Hepatocyte (in vitro differentiated cells): ENCODE measurements around the gene CCL17.

Experiments
- CTCF ChIP-seq: fragments of 200-600 bp; sonication (generic); IDR thresholded peaks from 2 replicates; pipeline ENCODE4 v1.5.1; 2016; ENCODE audit warnings: antibody characterized with exemption, mild to moderate bottlenecking; ENCODE audit not compliant: poor library complexity
- EZH2 ChIP-seq: fragments of 200-600 bp; sonication (generic); IDR thresholded peaks from 2 replicates; pipeline ENCODE4 v1.6.1; 2016; ENCODE audit warnings: antibody characterized with exemption, mild to moderate bottlenecking, borderline replicate concordance

DNA sequence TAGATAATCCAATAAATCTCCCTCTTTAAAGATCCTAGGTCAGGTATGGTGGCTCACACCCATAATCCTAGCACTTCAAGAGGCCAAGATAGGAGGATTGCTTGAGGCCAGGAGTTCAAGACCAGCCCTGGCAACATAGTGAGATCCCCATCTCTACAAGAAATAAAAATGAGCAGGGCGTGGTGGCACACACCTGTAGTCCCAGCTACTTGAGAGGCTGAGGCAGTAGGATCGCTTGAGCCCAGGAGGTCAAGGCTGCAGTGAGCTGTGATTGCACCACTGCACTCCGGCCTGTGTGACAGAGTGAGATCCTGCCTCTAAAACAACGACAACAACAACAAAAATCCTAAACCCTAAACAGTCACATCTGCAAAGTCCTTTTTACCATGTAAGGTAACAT is 48.0 kb upstream of the CCL17 start:
- TF ChIP-seq EZH2: no peak
- no peak for TF ChIP-seq CTCF
